Stomach (tissue), 9 donors: Measurements from ENCODE around the gene RELB. TPM values are rescaled to one million over a fixed set of nuclear protein-coding genes. Genes with fewer than 3 reads are reported as not detected.

Experiments
- DNase-seq, 2 donors: peaks; one replicate each; pipeline versions ENCODE4 v3.0.0 to v3.0.0-alpha.2; 2013 to 2019
- H3K27ac ChIP-seq, 5 donors: fragments of 200-600 bp in 4 of 5; sonication (generic) in 4 of 5; one replicate each; pipeline ENCODE4 v1.5.1; 2013 to 2019; ENCODE audit warnings: mild to moderate bottlenecking in 1 of 5, moderate library complexity in 1 of 5
- H3K27me3 ChIP-seq, 3 donors: fragments of 200-600 bp; sonication (generic); one replicate each; pipeline ENCODE4 v1.5.1; 2017 to 2019; ENCODE audit warnings: mixed run types in 1 of 3
- H3K36me3 ChIP-seq, 4 donors: fragments of 200-600 bp; sonication (generic); 1 replicate in 3 of 4; 2 replicates in 1 of 4; pipeline ENCODE4 v1.5.1; 2016 to 2019
- H3K4me1 ChIP-seq, 4 donors: fragments of 200-600 bp; sonication (generic); one replicate each; pipeline ENCODE4 v1.5.1; 2016 to 2019
- H3K4me3 ChIP-seq, 4 donors: fragments of 200-600 bp; sonication (generic) in 3 of 4; one replicate each; pipeline ENCODE4 v1.5.1; 2016 to 2019; ENCODE audit warnings: mild to moderate bottlenecking in 1 of 4
- H3K9me3 ChIP-seq, 4 donors: fragments of 200-600 bp; sonication (generic); one replicate each; pipeline ENCODE4 v1.5.1; 2016 to 2019
- CTCF ChIP-seq, 7 experiments: fragments of 450-650 bp in 4 of 7; fragments of 200-600 bp in 3 of 7; sonication (generic) in 3 of 7; IDR thresholded peaks; one replicate each; pipeline ENCODE4 v1.5.1; 2016 to 2019; ENCODE audit warnings: antibody characterized with exemption in 7 of 7, control low read depth in 2 of 7, mild to moderate bottlenecking in 1 of 7
- EP300 ChIP-seq: sonication (generic); formaldehyde crosslinking; IDR thresholded peaks from one replicate; pipeline ENCODE4 v1.6.1; 2017; ENCODE audit warnings: antibody characterized with exemption
- POLR2A ChIP-seq, 4 donors: fragments of 450-650 bp; IDR thresholded peaks; one replicate each; pipeline ENCODE4 v1.6.1; 2016; ENCODE audit warnings: antibody characterized with exemption in 4 of 4, control low read depth in 2 of 4, mild to moderate bottlenecking in 1 of 4, moderate library complexity in 1 of 4
- POLR2AphosphoS5 ChIP-seq, 3 donors: sonication (generic); formaldehyde crosslinking; IDR thresholded peaks; one replicate each; pipeline ENCODE4 v1.6.1; 2016; ENCODE audit warnings: antibody characterized with exemption in 3 of 3
- WGBS, 5 donors: extraction: QIAGEN DNeasy Blood & Tissue Kit in 3 of 5; methylation state at CpG; one replicate each; pipeline versions ENCODE4 v1.1.5 to v1.1.7; 2013 to 2018; 5-methylcytosine and 5-hydroxymethylcytosine counted together
- intact Hi-C: fragments of 100-400 bp; cut with DNase I; formaldehyde crosslinking; loops from one replicate; pipeline ENCODE4 v1.15.1; 2023; ENCODE audit warnings: low total_unique reads
- polyA plus RNA-seq, 3 donors: library from polyadenylated mRNA; stranded (reverse); fragments of 200-250 nt; gene quantifications; one replicate each; pipeline ENCODE4 v1.2.3, GENCODE V29; 2013
- small RNA-seq, 4 donors: library from RNA; depleted of rRNA; stranded (forward); fragments of <200 nt; gene quantifications; one replicate each; pipeline ENCODE3, GENCODE V24; 2016
- total RNA-seq, 5 donors: library from RNA; depleted of rRNA; stranded (reverse); fragments of >200 nt; gene quantifications; one replicate each; pipeline versions ENCODE4 v1.1.0 to v1.2.3, GENCODE V29; 2014 to 2016
- donor health status: healthy with polysubstance abuse.
- donor health status: Bipolar disorder and iron deficiency.
- donor health status: healthy.

Gene RELB
- total and polyA plus RNA-seq, 8 donors, result 3.2 to 33.5 (median 14.9) TPM; not detected in 1

GRCh38 chr19:45087531-45087930, 86.3 kb downstream of the RELB start:
- H3K27me3 ChIP-seq, result no peaks in the 10 kb centered on the region
- intact Hi-C loops, result loop anchor here (5.0 kb wide), 1 partner anchor 45 kb away; no protein-coding TSS in a partner anchor
- no peaks in the 10 kb centered on the region for H3K9me3 ChIP-seq
- no peak for DNase-seq
- no peak overlapping the region for H3K4me3 ChIP-seq
- H3K27ac ChIP-seq, result peak overlapping the region in 2 of 5 donors; percentile 1 to 9
- H3K4me1 ChIP-seq, result peaks cover 12 to 55% (median 20%) of the 10 kb centered on the region in 4 donors
- 55 to 85% (median 73%) methylated on average over 11 of the region's 11 CpGs for WGBS, 5 donors
- TF ChIP-seq CTCF (IDR thresholded peaks at IDR 0.05), result no peak
- TF ChIP-seq POLR2AphosphoS5 (IDR thresholded peaks at IDR 0.05), result no peak
- TF ChIP-seq POLR2A (IDR thresholded peaks at IDR 0.05), result no peak
- TF ChIP-seq EP300, result no peak
- H3K36me3 ChIP-seq, result peaks cover 12 to 72% (median 57%) of the 10 kb centered on the region in 4 donors

Small RNA genes lying within 50 kb of the gene (small RNA-seq; reads per million reads assigned to genes)
- 0 reads per million in 4 donors for gene RNU6-611P

Other genes with a start within 250 kb of the RELB start
- gene CBLC, start 223.6 kb upstream of the RELB start, total RNA-seq, result 100 to 1,000 TPM in 1 of 5 donors, 10 to 100 TPM in 4; 13.2 to 178 (median 57.2) TPM
- gene CBLC, start 223.6 kb upstream of the RELB start, polyA plus RNA-seq, result 10 to 100 TPM; 23.3 to 50.9 (median 27.4) TPM
- 100 to 1,000 TPM in 2 of 5 donors, 10 to 100 TPM in 3; 31.9 to 265 (median 76.8) TPM for gene BCAM, start 192.4 kb upstream of the RELB start, total RNA-seq
- gene BCAM, start 192.4 kb upstream of the RELB start, polyA plus RNA-seq, result 10 to 100 TPM in 2 of 3 donors, 1 to 10 TPM in 1; 7.3 to 38.7 (median 20.5) TPM
- 100 to 1,000 TPM in 3 of 5 donors, 10 to 100 TPM in 1, 1 to 10 TPM in 1; 1.8 to 160 (median 101) TPM for gene NECTIN2, start 155.2 kb upstream of the RELB start, total RNA-seq
- gene NECTIN2, start 155.2 kb upstream of the RELB start, polyA plus RNA-seq, result 10 to 100 TPM; 44.0 to 90.6 (median 47.2) TPM
- 100 to 1,000 TPM in 1 of 5 donors, 10 to 100 TPM in 3, 1 to 10 TPM in 1; 7.1 to 100 (median 24.6) TPM for gene TOMM40, start 110.2 kb upstream of the RELB start, total RNA-seq
- gene TOMM40, start 110.2 kb upstream of the RELB start, polyA plus RNA-seq, result 10 to 100 TPM; 22.5 to 46.8 (median 31.5) TPM
- gene APOE, start 95.7 kb upstream of the RELB start, total RNA-seq, result 100 to 1,000 TPM in 3 of 5 donors, 10 to 100 TPM in 2; 13.4 to 485 (median 235) TPM
- gene APOE, start 95.7 kb upstream of the RELB start, polyA plus RNA-seq, result 100 to 1,000 TPM in 1 of 3 donors, 10 to 100 TPM in 2; 35.1 to 166 (median 72.2) TPM
- 10 to 100 TPM in 1 of 5 donors, 1 to 10 TPM in 2, not detected in 2; 5.4 to 70.6 (median 5.7) TPM for gene APOC1, start 86.9 kb upstream of the RELB start, total RNA-seq
- gene APOC1, start 86.9 kb upstream of the RELB start, polyA plus RNA-seq, result 10 to 100 TPM; 13.3 to 68.3 (median 21.9) TPM
- gene APOC4, start 59.2 kb upstream of the RELB start, total RNA-seq, result not detected
- under 1 TPM in 1 of 3 donors, not detected in 2; 0.33 TPM for gene APOC4, start 59.2 kb upstream of the RELB start, polyA plus RNA-seq
- gene APOC2, start 55.4 kb upstream of the RELB start, total RNA-seq, result 10 to 100 TPM in 1 of 5 donors, not detected in 4; 16.8 TPM
- 1 to 10 TPM in 1 of 3 donors, under 1 TPM in 1, not detected in 1; 0.75 to 2.5 TPM for gene APOC2, start 55.4 kb upstream of the RELB start, polyA plus RNA-seq
- 100 to 1,000 TPM in 2 of 5 donors, 10 to 100 TPM in 3; 39.3 to 152 (median 86.6) TPM for gene CLPTM1, start 46.1 kb upstream of the RELB start, total RNA-seq
- gene CLPTM1, start 46.1 kb upstream of the RELB start, polyA plus RNA-seq, result 10 to 100 TPM; 43.4 to 73.3 (median 60.1) TPM
- 100 to 1,000 TPM in 3 of 5 donors, 10 to 100 TPM in 2; 27.0 to 491 (median 274) TPM for gene CLASRP, start 37.6 kb downstream of the RELB start, total RNA-seq
- 100 to 1,000 TPM in 1 of 3 donors, 10 to 100 TPM in 2; 47.7 to 131 (median 86.6) TPM for gene CLASRP, start 37.6 kb downstream of the RELB start, polyA plus RNA-seq
- 10 to 100 TPM in 2 of 5 donors, 1 to 10 TPM in 1, under 1 TPM in 1, not detected in 1; 0.45 to 13.4 (median 7.4) TPM for gene ZNF296, start 75.0 kb downstream of the RELB start, total RNA-seq
- 1 to 10 TPM; 2.7 to 7.0 (median 5.0) TPM for gene ZNF296, start 75.0 kb downstream of the RELB start, polyA plus RNA-seq
- gene GEMIN7, start 77.8 kb downstream of the RELB start, total RNA-seq, result 100 to 1,000 TPM in 1 of 5 donors, 10 to 100 TPM in 2, 1 to 10 TPM in 2; 1.8 to 107 (median 11.2) TPM
- 10 to 100 TPM; 28.2 to 44.3 (median 36.0) TPM for gene GEMIN7, start 77.8 kb downstream of the RELB start, polyA plus RNA-seq
- 100 to 1,000 TPM in 1 of 5 donors, 10 to 100 TPM in 4; 25.7 to 268 (median 55.4) TPM for gene PPP1R37, start 91.7 kb downstream of the RELB start, total RNA-seq
- gene PPP1R37, start 91.7 kb downstream of the RELB start, polyA plus RNA-seq, result 10 to 100 TPM; 32.4 to 95.8 (median 39.7) TPM
- gene NKPD1, start 159.5 kb downstream of the RELB start, total RNA-seq, result not detected
- gene NKPD1, start 159.5 kb downstream of the RELB start, polyA plus RNA-seq, result under 1 TPM in 1 of 3 donors, not detected in 2; 0.20 TPM
- 10 to 100 TPM in 3 of 5 donors, 1 to 10 TPM in 1, not detected in 1; 8.7 to 40.7 (median 27.8) TPM for gene TRAPPC6A, start 176.8 kb downstream of the RELB start, total RNA-seq
- 10 to 100 TPM; 53.5 to 59.4 (median 58.1) TPM for gene TRAPPC6A, start 176.8 kb downstream of the RELB start, polyA plus RNA-seq
- 10 to 100 TPM in 2 of 5 donors, 1 to 10 TPM in 3; 3.1 to 71.0 (median 8.3) TPM for gene BLOC1S3, start 177.3 kb downstream of the RELB start, total RNA-seq
- 1 to 10 TPM; 3.5 to 7.5 (median 4.3) TPM for gene BLOC1S3, start 177.3 kb downstream of the RELB start, polyA plus RNA-seq
- gene EXOC3L2, start 243.9 kb downstream of the RELB start, total RNA-seq, result 10 to 100 TPM in 1 of 5 donors, 1 to 10 TPM in 1, under 1 TPM in 2, not detected in 1; 0.72 to 20.6 (median 1.0) TPM
- gene EXOC3L2, start 243.9 kb downstream of the RELB start, polyA plus RNA-seq, result 1 to 10 TPM; 1.1 to 2.9 (median 1.9) TPM
- gene MARK4, start 249.8 kb downstream of the RELB start, total RNA-seq, result 100 to 1,000 TPM in 1 of 5 donors, 10 to 100 TPM in 3, 1 to 10 TPM in 1; 8.8 to 120 (median 21.8) TPM
- gene MARK4, start 249.8 kb downstream of the RELB start, polyA plus RNA-seq, result 10 to 100 TPM; 12.6 to 16.2 (median 14.6) TPM